Activated CD8-positive, alpha-beta memory T cell treated with anti-CD3 and anti-CD28 coated beads, Interleukin-2, amount 50 U/mL, for 24 hours (primary cell): ENCODE measurements around the gene TNFRSF18.
A peak's percentile ranks its signal among the peaks of the same experiment; 100 is the strongest.

Experiments
- DNase-seq: peaks from one replicate; pipeline ENCODE4 v3.0.0-alpha.2; 2020; ENCODE audit errors: extremely low read depth

TNFRSF18 gene

DNA sequence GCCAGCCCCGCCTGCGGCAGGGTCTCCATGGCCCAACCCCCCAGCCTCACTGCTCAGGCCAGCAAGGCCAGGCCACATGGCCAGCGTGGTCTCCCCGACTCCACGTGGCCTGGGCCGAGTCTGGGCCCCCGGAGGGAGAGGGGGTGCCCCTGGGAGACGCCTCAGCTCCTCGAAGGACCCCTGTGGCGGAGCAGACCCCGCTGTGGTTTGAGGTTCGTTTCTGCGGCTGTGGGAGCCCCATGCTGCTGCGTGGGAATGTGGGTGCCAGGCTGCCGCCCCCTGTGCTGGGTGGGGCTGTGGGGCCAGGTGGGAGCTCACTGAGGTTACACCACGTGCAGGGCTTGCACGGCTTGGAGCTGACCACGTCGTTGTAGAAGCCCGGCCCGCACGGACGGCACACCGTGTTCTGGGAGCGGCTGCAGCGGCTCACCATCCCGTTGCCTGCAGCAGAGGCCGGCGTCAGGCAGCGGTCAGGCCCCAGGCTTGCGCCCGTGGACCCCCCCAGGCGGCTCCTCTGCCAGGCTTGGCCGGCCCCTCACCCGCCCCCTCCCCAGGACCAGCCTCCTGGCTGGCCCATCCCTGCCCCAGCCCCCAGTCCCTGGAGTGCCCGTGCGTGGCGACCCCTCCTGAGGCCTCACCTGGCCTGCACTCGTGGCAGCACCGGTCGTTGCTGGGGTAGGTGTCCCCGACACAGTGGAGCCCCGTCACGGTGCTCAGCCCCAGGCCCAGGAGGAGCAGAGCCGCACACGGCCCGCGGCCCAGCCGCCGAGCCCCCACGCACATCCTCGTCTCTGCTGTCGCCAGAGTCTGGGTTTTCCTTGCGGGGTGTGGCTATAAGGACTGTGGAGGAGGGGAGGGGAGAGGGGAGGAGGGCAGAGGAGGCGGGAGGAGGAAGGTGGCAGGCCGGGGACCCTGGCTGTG lies 7.2 kb upstream of the TNFRSF18 start, which contains the start of gene TNFRSF4:
TSS of gene TNFRSF4 (minus strand) at position 809 of the 921 bp plus-strand sequence. CDS start at position 783, 26 bp downstream.
- no peak for DNase-seq

DNA sequence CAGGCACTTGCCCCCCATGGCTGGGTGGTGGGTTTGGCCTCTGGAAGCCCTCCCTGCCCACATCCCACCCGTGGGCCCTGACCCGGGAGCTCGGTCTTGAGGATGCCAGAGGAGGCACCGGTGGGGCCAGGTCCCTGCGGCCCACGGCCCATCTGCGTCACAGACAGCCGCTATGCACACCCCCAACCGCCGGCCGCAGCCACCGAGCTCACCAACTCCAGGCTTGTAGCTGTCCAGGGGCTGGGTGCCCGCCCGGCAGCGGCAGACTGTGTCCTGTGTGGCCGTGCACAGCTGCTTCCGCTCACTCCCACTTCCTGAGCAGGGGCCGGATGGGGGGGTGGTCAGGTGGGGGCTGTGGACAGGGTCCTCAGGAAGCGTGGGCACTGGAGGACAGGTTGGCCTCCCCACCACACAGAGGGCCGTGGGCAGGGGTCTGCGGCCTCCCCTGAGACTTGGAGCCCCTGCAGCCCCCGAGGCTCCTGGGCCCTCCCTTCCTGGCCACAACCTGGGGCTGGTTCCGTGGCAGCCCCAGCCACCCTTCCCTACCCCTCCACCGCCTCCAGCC lies 6.5 kb upstream of the TNFRSF18 start:
- DNase-seq: no peak

DNA sequence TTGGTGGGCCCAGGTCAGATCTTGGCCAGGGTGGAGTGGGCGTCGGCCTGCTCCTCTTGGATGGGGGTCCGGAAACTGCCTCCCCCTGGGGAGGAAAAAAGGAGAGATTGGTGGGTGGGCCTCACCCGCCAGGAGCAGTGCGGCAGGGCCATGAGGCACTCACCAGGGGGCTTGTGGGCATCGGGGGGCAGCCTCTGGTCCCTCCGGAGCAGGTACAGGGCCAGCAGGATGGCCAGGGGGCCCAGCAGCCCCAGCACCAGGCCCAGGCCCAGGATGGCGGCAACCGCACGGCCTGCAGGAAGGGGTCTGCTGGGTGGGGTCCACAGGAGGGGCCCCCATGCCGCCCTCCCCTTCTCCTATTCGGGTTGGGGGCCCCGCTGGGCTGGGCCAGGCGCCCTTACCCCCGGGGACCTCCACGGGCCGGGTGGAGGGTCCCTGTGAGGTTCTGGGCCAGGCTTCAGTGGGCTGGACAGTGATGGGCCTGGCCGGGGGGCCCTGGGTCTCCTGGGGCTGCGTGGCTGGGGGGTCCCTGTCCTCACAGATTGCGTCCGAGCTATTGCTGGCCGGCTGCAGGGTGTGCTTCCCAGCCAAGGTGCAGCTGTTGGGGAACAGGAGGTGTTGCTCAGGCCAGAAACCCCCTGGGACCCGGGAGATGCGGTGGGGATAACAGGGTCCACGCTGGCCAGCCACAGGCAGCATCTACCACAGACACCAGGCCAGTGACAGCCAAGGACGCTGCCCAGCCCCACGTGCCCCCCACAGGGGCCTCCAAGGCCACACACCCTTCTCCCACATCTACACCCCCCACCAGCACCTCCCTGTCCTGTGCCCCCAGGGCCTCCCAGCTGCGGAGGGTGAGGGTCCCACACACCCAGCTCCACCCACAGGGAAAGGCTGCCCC lies 5.4 kb upstream of the TNFRSF18 start:
- no peak for DNase-seq

DNA sequence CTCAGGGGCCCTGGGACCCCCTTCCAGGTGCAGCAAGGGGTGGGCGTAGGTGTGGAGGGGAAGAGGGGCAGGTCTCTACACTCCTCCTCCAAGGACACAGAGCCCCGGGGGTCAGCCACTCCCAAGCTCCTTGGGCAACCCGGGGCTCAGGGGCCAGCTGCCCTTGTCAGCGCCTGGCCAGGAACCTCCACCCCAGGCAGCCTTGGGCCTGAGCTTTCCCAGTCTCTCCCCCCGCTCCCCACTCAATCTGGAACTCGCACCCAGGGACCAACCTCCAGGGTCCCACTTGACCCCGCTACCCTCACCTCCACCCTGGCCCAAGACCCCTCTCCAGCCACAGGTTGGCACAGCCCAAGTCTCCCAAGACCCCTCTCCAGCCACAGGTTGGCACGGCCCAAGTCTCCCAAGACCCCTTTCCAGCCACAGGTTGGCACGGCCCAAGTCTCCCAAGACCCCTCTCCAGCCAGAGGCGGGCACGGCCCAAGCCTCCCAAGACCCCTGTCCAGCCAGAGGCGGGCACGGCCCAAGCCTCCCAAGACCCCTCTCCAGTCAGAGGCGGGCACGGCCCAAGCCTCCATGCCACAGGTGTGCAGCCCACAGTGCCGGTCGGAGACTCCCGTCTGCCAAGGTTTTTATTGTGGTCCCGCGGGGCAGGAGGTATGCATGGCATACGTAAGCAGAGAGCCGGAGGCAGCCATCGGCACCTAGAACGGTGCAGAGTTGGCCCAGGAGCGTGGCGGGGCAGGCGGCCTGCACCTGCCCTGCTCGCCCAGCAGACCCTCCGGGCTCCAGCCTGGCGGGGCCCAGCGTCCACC lies 4.5 kb upstream of the TNFRSF18 start:
- DNase-seq: no peak

DNA sequence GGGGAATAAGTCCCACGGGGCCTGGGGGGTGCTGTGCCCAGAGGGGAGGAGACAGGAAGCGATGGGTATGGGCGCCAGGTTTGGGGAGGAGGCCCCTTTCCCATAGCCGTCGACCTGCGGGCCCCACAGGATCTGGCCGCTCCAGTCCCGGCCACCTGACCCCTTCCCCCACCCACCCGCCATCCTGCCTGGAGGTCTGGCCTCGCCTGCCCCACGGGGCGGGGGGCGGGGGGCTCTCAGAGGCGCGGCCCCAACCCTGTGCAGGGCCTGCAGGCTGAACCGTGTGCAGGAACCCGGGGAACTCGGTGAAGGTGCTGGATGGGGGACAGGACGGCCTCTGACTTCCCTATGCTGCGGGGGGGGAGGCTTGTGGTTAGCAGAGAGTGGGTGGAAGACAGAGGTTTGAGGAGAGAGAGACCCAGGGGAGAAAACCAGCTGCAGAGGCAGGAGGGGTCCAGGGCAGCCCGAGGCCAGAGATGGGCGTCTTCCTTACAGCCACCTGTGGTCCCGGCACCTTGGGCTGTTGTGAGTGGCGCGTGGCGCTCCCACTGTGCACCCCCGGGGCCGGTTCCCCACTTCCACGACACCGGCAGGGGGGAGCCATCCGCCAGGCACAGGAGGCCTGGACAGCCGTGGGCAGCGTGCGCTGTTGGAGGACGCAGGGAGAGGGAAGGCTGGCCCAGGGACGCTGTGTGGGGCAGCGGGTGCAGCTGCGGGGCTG lies 2.5 kb upstream of the TNFRSF18 start:
- DNase-seq: no peak

DNA sequence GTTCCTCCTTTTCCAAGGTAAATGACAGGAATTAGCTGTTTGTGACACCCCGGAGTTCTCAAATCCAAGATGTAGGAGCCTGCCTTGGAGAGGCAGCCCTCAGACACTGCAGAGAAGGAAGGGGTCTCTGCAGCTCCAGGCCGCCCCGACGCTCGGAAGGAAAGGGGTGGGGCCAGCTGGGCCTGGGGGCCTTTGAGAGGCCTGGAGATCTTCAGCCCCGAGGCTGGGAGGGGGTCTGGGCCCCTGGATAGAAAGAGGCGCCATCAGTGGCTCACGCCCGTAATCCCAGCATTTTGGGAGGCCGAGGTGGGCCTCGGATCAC lies 1.1 kb upstream of the TNFRSF18 start:
- no peak for DNase-seq

DNA sequence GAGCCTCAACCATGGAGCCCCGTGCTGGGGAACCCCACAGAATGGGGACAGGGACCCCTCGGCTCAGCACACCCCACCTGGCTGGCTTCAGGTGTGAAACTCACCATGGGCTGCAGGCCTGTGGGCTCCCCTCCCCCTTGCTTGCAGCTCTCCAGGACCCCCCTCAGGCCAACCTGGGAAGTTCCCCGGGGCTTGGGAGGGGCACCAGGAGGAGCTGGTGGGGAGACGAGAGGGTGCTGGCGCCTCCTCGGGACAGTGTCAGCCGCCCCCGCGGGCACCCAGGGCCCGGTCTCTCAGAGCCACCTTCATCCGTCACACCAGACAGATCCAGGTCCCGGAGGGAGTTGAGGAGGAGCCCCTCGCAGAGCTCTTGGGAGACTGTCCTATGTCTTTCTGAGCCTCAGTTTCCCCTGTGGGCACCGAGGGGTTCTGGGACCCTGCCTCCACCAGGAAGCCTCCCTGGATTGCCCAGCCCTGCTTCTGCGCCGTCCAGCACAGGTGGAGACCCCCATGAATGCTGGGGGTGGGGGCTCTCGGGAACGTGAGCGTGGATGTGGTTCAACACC lies 657 bp upstream of the TNFRSF18 start:
- no peak for DNase-seq

DNA sequence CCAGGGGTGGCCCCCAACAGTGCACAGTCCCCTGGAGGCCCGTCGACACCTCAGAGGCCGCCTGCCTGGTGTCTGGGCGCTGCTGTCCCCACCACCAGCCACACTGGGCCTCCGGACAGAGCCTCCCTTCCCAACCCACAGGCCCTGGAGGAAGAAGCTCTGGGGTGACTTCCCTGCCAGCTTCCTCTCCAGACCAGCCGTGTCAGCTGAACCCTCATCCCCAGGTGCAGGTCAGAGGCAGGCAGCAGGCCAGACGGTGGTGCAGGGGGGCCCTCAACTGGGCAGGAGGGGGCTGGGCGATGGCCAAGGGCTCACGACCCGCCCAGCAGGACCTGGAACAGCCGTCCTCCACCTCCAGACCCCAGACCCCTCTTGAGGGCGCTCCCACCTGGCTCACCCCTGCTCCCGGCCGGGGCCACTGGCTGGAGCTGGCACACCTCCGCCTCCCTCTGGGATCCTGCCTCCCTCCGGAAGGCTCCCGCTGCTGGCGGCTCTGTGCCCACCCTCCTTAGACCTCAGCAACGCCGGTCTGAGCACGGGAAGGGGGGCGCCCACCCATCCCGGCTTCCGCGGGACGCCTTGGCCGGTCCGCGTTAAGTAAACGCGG lies 520 bp downstream of the TNFRSF18 start:
- DNase-seq: no peak

DNA sequence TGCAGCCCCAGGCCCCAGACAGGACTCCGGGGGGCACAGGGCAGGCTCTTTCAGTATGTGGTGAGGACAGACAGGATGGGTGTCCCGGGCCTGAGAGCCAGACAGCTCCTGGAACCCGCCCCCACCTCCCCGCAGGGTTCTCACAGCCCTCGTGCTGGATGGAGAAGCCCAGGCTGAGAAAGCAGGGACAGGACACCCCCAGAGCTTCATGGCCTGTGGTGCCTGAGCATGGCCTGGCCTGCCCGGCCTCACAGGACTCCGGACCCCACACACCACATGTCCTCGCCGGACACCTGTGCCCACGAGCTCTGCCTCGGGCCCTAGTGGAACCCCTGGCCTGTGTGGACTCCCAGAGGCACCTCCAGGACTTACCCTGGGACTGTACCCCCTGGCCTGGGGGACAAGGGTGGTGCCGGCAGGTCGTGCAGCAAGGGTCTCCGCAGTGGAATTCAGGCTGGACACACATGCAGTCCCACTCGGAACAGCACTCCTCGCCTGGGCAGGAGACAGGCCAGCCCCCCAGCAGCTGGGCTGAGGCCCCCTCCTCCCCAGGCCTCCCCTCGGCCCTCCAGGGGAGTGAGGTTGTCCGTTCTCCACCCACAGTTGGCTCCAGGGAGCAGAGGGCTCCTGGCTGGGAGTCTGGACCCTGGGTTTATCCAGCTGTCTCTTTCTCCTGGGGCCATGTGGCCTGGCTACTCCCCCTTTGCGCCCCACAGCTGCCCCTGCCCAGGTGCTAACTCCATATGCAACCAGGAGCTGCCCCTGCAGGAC lies 1.2 kb downstream of the TNFRSF18 start:
- no peak for DNase-seq

DNA sequence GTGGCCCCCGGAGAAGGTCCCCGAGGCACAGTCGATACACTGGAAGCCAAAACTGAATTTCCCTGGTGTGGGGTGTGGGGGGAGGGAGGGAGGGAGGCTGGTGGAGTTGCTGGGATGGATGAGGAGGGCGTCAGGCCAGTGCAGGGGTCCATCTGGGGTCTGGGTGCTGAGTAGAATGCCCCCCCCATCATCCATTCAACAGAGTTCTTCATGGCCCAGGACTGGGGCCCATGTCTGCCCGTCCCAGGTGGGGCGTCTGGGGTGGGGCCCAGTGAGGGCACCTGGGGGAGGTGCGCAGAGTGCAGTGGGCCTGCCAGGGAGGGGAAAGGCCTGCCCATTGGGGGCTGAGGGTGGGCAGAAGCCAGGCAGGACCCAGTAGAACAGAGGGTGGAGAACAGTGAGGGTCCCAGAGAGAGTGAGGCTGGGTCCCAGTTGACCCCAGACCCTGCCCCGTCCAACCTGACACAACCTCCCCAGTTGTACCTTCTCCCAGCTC lies 1.9 kb downstream of the TNFRSF18 start:
- DNase-seq: no peak

DNA sequence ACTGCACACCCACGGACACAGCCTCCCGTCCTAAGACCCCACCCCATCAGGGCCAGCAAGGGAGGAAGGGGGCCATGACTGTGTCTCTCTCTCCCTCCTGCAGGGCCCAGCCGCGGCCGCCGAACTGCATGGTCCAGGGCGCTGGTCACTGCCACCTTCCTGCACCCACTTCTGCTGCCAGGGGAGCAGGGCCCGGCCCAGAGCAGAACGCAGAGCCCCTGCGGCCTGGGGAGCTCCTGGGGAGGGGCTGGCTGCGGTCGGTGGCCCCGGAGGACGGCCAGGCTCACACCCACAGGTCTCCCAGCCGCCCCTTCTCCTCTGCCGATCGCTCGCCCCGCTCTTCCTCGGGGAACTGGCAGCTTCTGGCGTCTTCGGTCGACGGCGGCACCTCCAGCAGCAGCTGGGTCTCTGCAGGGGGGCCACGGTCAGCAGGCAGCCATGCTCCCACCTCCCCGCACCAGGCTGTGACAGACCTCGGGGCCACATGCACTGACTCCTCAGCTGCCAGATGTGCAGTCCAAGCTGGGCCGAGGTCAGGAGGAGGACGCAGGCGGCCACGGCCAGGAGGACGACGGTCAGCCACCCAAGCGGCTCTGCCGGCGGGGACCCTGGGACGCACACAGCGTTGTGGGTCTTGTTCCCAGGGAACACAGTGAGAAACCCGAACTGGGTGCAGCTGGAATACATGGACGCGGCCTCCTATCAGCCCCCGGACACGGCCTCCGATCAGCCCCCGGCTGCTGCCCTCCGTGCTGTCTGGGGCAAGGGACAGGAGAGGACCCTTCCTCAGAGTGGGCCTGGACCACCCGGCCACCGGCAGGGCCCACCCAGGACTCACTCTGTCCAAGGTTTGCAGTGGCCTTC lies 2.6 kb downstream of the TNFRSF18 start:
- no peak for DNase-seq

DNA sequence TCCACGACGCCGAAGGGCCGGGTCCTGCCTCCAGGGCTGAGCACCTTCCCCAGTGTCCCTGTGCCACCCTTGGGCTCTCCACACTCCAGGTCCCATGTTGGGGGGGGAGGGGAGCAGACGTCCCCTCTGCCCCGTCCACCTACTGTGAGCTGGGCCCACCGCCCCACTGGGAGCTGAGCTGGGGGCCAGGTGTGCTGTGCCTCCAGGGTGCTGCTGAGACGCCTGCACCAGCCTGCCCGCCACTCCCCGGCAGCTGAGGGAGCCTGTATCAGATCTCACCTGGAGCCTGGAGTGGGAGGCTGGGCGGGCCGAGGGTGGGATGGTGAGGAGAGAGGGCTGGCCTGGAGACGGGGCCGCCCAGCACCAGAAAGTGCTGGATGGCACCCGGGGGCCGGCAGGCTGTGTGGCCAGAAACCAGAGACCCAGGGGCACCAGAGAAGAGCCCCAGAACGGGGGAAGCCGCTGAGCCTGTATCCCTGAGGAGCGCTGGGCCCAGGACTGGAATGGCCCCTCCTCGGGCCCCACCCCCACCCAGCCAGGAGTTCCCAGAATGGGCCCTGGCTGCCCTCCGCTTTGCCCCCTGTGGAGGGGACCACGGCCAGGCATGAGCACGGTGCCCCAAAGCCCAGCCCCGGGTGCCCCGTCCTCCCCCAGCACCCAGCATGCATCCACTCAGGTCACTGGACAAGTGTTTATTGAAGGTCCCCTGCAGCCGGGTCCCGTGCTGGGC lies 3.4 kb downstream of the TNFRSF18 start:
- DNase-seq: no peak

DNA sequence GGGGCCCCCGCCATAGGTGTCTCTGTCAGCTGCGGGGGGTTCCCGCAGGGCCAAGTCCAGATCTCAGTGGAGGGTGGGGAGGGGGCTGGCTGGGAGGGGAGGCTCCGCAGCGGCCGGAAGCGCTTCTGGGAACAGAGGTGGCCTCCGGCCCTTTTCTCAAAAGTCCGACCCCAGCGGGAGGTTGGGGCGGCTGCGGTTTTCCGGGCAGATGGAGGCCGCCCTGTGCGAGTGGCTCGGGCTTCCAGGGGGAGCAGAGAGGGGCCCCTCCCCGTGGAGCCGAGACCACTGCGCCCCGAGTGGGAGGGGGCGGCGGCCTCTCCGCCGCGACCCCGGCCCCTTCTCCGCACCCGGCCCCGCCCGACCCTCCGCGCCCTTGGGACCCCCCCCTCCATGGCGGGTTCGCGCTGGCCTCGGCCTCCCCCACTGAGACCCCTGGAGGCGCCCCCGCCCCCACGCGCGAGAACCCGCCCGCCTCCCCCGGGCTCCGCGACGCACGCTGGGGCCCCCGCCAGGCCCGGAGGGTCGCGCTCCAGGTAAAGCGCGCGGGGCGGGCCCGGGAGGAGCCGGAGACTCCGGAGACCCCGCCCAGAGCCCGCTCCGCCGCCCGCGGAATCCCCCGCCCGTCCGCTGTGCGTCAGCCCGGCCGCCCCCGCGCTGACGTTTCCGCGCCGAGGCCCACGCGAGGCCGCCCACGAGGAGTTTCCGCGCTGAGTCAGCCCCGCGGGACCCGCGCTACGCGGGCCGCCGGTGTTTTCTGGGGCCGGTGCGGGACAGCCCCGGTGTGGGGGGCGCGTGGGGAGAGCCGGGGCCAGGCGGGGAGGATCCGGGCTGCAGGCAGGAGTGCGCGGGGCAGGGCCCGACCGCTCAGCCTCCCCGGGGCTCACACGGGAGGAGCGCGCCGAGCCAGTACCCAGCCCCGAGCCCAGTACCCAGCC lies 5.2 kb downstream of the TNFRSF18 start:
- DNase-seq: peak; percentile 58

DNA sequence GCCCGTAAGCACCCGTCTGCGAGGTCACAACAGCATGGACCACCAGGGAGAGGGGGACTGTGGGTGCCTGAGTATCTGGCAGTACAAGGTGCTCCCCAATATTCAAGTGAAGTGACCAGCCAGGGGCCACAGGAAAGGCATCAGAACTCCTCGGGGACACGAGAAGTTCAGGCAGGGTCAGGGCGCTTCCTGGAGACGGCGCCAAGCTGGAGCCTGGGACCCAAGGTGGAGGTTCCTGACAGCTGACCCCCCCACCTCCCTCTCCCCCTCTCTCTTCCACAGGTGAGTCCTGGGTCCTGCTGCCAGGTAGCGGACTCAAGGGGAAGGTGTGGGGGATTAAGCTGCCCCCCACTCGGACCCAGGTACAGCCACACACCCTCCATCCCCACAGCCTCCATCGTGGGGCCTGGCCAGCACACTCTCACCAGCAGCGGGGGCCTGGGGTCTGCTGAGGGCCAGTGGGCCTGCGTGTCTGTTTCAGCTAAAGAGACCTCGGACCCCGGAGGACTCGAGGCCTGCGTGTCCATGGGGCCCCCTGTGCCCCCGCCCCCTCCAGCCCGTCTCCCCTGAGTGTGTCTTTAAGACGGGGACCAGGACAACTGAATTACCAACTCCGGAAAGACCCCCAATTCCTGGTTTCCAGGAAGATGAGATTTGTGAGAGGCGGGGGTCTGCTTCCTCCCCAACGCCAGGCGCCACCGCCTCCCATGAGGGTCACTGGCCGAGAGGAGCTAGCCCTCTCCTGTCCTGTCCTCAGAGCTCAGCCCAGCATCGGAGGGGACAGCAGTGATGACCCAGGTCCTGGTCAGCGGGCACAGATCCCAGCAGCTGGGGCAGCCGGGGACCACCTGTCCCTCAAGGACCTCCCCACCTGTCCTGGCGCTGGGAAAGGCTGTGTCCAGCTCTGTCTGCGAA lies 6.2 kb downstream of the TNFRSF18 start:
- DNase-seq: no peak
